H9 (cell line): ENCODE data around the gene TMEM209. TPM values are rescaled to one million over a fixed set of nuclear protein-coding genes. Genes with fewer than 3 reads are reported as not detected.

Source experiments
- DNase-seq: peaks from one replicate; pipeline ENCODE4 v3.0.0-alpha.2; 2017
- H2AFZ ChIP-seq: one replicate; pipeline ENCODE4 v1.6.1; 2013; ENCODE audit warnings: mild to moderate bottlenecking, low read length, control low read depth, moderate library complexity
- H2AK5ac ChIP-seq: 2 replicates; pipeline ENCODE4 v1.6.1; 2013; ENCODE audit warnings: low read length, control low read depth, mixed read lengths; ENCODE audit not compliant: insufficient read length
- H2BK120ac ChIP-seq: one replicate; pipeline ENCODE4 v1.6.1; 2013; ENCODE audit warnings: low read depth, mild to moderate bottlenecking, low read length, control low read depth, inconsistent platforms; ENCODE audit not compliant: poor library complexity, severe bottlenecking
- H2BK12ac ChIP-seq: 2 replicates; pipeline ENCODE4 v1.6.1; 2013; ENCODE audit warnings: low read length, control low read depth, mixed read lengths, low read depth; ENCODE audit not compliant: insufficient read length
- H2BK15ac ChIP-seq: 2 replicates; pipeline ENCODE4 v1.6.1; 2013; ENCODE audit warnings: low read depth, low read length, control low read depth
- H2BK20ac ChIP-seq: one replicate; pipeline ENCODE4 v1.6.1; 2013; ENCODE audit warnings: low read depth, mild to moderate bottlenecking, low read length, control low read depth, inconsistent platforms; ENCODE audit not compliant: poor library complexity, severe bottlenecking
- H2BK5ac ChIP-seq: 2 replicates; pipeline ENCODE4 v1.6.1; 2013; ENCODE audit warnings: low read length, control low read depth, mixed read lengths; ENCODE audit not compliant: insufficient read length
- H3K14ac ChIP-seq: 2 replicates; pipeline ENCODE4 v1.6.1; 2013; ENCODE audit warnings: low read length, control low read depth; ENCODE audit not compliant: insufficient read depth
- H3K18ac ChIP-seq: 2 replicates; pipeline ENCODE4 v1.6.1; 2013; ENCODE audit warnings: low read depth, mild to moderate bottlenecking, mixed read lengths, low read length, control low read depth; ENCODE audit not compliant: insufficient read length
- H3K23ac ChIP-seq: 2 replicates; pipeline ENCODE4 v1.6.1; 2013; ENCODE audit warnings: low read length, control low read depth, mixed read lengths, low read depth; ENCODE audit not compliant: insufficient read length
- H3K23me2 ChIP-seq: 2 replicates; pipeline ENCODE4 v1.6.1; 2013; ENCODE audit warnings: low read depth, mild to moderate bottlenecking, mixed read lengths, low read length, control low read depth; ENCODE audit not compliant: insufficient read length, poor library complexity, severe bottlenecking
- H3K27ac ChIP-seq: 2 replicates; pipeline ENCODE4 v1.5.1; 2013; ENCODE audit warnings: low read length, control low read depth, mixed read lengths, low read depth; ENCODE audit not compliant: insufficient read length
- H3K27me3 ChIP-seq: 2 replicates; pipeline ENCODE4 v1.6.1; 2013; ENCODE audit warnings: low read length, control low read depth, inconsistent platforms; ENCODE audit not compliant: insufficient read depth
- H3K4ac ChIP-seq: 2 replicates; pipeline ENCODE4 v1.6.1; 2013; ENCODE audit warnings: low read depth, mild to moderate bottlenecking, control low read depth, inconsistent platforms, low read length, moderate library complexity
- H3K4me1 ChIP-seq: 2 replicates; pipeline ENCODE4 v1.6.1; 2013; ENCODE audit warnings: low read length, control low read depth, inconsistent platforms; ENCODE audit not compliant: insufficient read depth
- H3K4me2 ChIP-seq: 2 replicates; pipeline ENCODE4 v1.6.1; 2013; ENCODE audit warnings: low read length, control low read depth, mixed read lengths; ENCODE audit not compliant: insufficient read length, insufficient read depth
- H3K56ac ChIP-seq: 2 replicates; pipeline ENCODE4 v1.6.1; 2013; ENCODE audit warnings: low read depth, mild to moderate bottlenecking, mixed read lengths, low read length, control low read depth; ENCODE audit not compliant: insufficient read length
- H3K79me1 ChIP-seq: 2 replicates; pipeline ENCODE4 v1.6.1; 2013; ENCODE audit warnings: low read depth, mild to moderate bottlenecking, moderate library complexity, low read length, control low read depth, inconsistent platforms; ENCODE audit not compliant: insufficient read depth, poor library complexity, severe bottlenecking
- H3K79me2 ChIP-seq: 2 replicates; pipeline ENCODE4 v1.6.1; 2013; ENCODE audit warnings: low read length, control low read depth, inconsistent platforms; ENCODE audit not compliant: insufficient read depth
- H3K9ac ChIP-seq: 2 replicates; pipeline ENCODE4 v1.6.1; 2013; ENCODE audit warnings: low read length, control low read depth, mixed read lengths; ENCODE audit not compliant: insufficient read length; ENCODE audit errors: extremely low read depth
- H3K9me3 ChIP-seq: one replicate; pipeline ENCODE4 v1.6.1; 2013; ENCODE audit warnings: low read depth, low read length, inconsistent platforms; ENCODE audit not compliant: control insufficient read depth
- H3T11ph ChIP-seq: one replicate; pipeline ENCODE4 v1.6.1; 2013; ENCODE audit warnings: mild to moderate bottlenecking, low read length, control low read depth, inconsistent platforms
- H4K20me1 ChIP-seq: one replicate; pipeline ENCODE4 v1.6.1; 2013; ENCODE audit not compliant: control insufficient read depth, insufficient read length, insufficient read depth
- H4K5ac ChIP-seq: 2 replicates; pipeline ENCODE4 v1.6.1; 2013; ENCODE audit warnings: low read depth, mild to moderate bottlenecking, mixed read lengths, low read length, control low read depth; ENCODE audit not compliant: insufficient read length
- H4K8ac ChIP-seq: replicated peaks from 2 replicates; pipeline ENCODE4 v1.6.1; 2013; ENCODE audit warnings: low read length, control low read depth, mixed read lengths, low read depth; ENCODE audit not compliant: insufficient read length
- H4K91ac ChIP-seq: 2 replicates; pipeline ENCODE4 v1.6.1; 2013; ENCODE audit warnings: low read depth, mild to moderate bottlenecking, moderate library complexity, mixed read lengths, low read length, control low read depth; ENCODE audit not compliant: insufficient read length
- H3K27ac Mint-ChIP-seq, 3 experiments: 2 replicates in 2 of 3; 3 replicates in 1 of 3; pipeline ENCODE4 v1.8.0; 2020 to 2021; ENCODE audit warnings: mixed read lengths in 3 of 3, mild to moderate bottlenecking in 1 of 3, moderate library complexity in 1 of 3
- H3K27me3 Mint-ChIP-seq: 2 replicates; pipeline ENCODE4 v1.8.0; 2021; ENCODE audit warnings: low read depth, mild to moderate bottlenecking, moderate library complexity, mixed read lengths
- H3K36me3 Mint-ChIP-seq, 3 experiments: 2 replicates in 2 of 3; 3 replicates in 1 of 3; pipeline ENCODE4 v1.8.0; 2020 to 2021; ENCODE audit warnings: low read depth in 3 of 3, mixed read lengths in 3 of 3; ENCODE audit not compliant: insufficient read depth in 1 of 3
- H3K4me1 Mint-ChIP-seq, 2 experiments: 2 replicates each; pipeline ENCODE4 v1.8.0; 2020; ENCODE audit warnings: mixed read lengths in 2 of 2
- H3K4me3 Mint-ChIP-seq, 2 experiments: 2 replicates in 1 of 2; 3 replicates in 1 of 2; pipeline ENCODE4 v1.8.0; 2020 to 2021; ENCODE audit warnings: mild to moderate bottlenecking in 2 of 2, mixed read lengths in 2 of 2, moderate library complexity in 1 of 2
- H3K9me3 Mint-ChIP-seq, 2 experiments: 2 replicates in 1 of 2; 3 replicates in 1 of 2; pipeline ENCODE4 v1.8.0; 2020; ENCODE audit warnings: mild to moderate bottlenecking in 2 of 2, mixed read lengths in 2 of 2, moderate library complexity in 1 of 2
- CTCF ChIP-seq: fragments of 200-600 bp; sonication (generic); conservative IDR thresholded peaks from 3 replicates; pipeline ENCODE4 v1.8.0; 2021; ENCODE audit warnings: antibody characterized with exemption, mild to moderate bottlenecking
- WGBS: extraction: QIAGEN DNeasy Blood & Tissue Kit; methylation state at CpG from one replicate; pipeline ENCODE4 v1.1.7; 2013; ENCODE audit warnings: missing lambda C conversion rate, low lambda C conversion rate, mixed read lengths; ENCODE audit not compliant: insufficient read length; ENCODE audit errors: extremely low coverage; 5-methylcytosine and 5-hydroxymethylcytosine counted together
- total RNA-seq: library from RNA; stranded (reverse); gene quantifications from 2 replicates; pipeline ENCODE4 v1.2.1, GENCODE V29; 2021

Gene TMEM209
- total RNA-seq, 1 experiment from 2014 or later = 30.8 TPM

GRCh38 chr7:130218806-130219620, 13.8 kb upstream of the TMEM209 start:
- Histone ChIP-seq H3K23ac (no peak overlapping the region), H3K4me1 (no peaks in the 10 kb centered on the region)
- WGBS = no CpG with 5 or more reads among the region's 5 CpGs

More at GRCh38 chr7:130218806-130219620, 13.8 kb upstream of the TMEM209 start:
- Histone ChIP-seq H3K23me2 (no peaks in the 10 kb centered on the region), H4K20me1 (no peaks in the 10 kb centered on the region), H3K27me3 (no peaks in the 10 kb centered on the region), H3K9ac (no peak overlapping the region), H4K8ac (no peak overlapping the region), H2BK20ac (no peak overlapping the region), H3T11ph (no peak overlapping the region), H2BK5ac (no peak overlapping the region), H4K5ac (no peak overlapping the region), H3K79me1 (no peaks in the 10 kb centered on the region), H3K14ac (no peak overlapping the region), H4K91ac (no peak overlapping the region), H2BK12ac (no peak overlapping the region), H3K4ac (no peak overlapping the region), H3K9me3 (no peaks in the 10 kb centered on the region), H2BK120ac (no peak overlapping the region), H3K4me2 (no peak overlapping the region), H2BK15ac (no peak overlapping the region), H3K56ac (no peak overlapping the region), H3K27ac (no peak overlapping the region), H2AFZ (no peak overlapping the region), H3K18ac (no peak overlapping the region), H2AK5ac (no peak overlapping the region), H3K79me2 (no peaks in the 10 kb centered on the region)
- TF ChIP-seq CTCF = no peak
- no peak overlapping the region for H3K27ac Mint-ChIP-seq
- peaks cover 0 to 5% (median 0%) of the 10 kb centered on the region in 3 experiments; a peak in 2 of 7 replicates for H3K36me3 Mint-ChIP-seq
- peaks cover 3 to 4% of the 10 kb centered on the region in 2 experiments; a peak in 2 of 4 replicates for H3K4me1 Mint-ChIP-seq
- no peak overlapping the region for H3K4me3 Mint-ChIP-seq
- peaks cover 0 to 3% of the 10 kb centered on the region in 2 experiments; a peak in 3 of 5 replicates for H3K9me3 Mint-ChIP-seq
- peaks cover 4% of the 10 kb centered on the region; the same call in 1 of the 2 replicates for H3K27me3 Mint-ChIP-seq
- DNase-seq = no peak
